Measurements from ENCODE around the gene POLD1.

The POLD1 gene

GRCh38 chr19:50461066-50461875 lies 77.1 kb downstream of the POLD1 start:
- peak in 2 of 4 experiments; percentile 30 for DNase-seq (ENCODE audit: low read depth in 4 of 4, low spot score in 1 of 4)

GRCh38 chr19:50462970-50463369 lies 78.8 kb downstream of the POLD1 start:
- no peak for DNase-seq (ENCODE audit: low read depth in 4 of 4, low spot score in 1 of 4)

- no peak for DNase-seq (ENCODE audit: low read depth in 4 of 4, low spot score in 1 of 4)
These were observed 80.2 kb downstream of the POLD1 start for GRCh38 chr19:50464348-50464747.

- DNase-seq (ENCODE audit: low read depth in 4 of 4, low spot score in 1 of 4), result no peak
These were observed 80.9 kb downstream of the POLD1 start for GRCh38 chr19:50465000-50465399.

- no peak for DNase-seq (ENCODE audit: low read depth in 4 of 4, low spot score in 1 of 4)
These were observed 82.0 kb downstream of the POLD1 start for GRCh38 chr19:50465986-50466705.

GRCh38 chr19:50466706-50467039 lies 82.5 kb downstream of the POLD1 start:
- no peak for DNase-seq (ENCODE audit: low read depth in 4 of 4, low spot score in 1 of 4)

GRCh38 chr19:50467566-50467965 lies 83.4 kb downstream of the POLD1 start:
- no peak for DNase-seq (ENCODE audit: low read depth in 4 of 4, low spot score in 1 of 4)

All from stimulated activated CD4-positive, alpha-beta T cell treated with anti-CD3 and anti-CD28 coated beads, Interleukin-1b, Interleukin-23, amount 100 ng/mL, for 24 hours (primary cell).